Nephron progenitor cell (in vitro differentiated cells): ENCODE results near the gene IGFBP4.

Experiments used
- DNase-seq: peaks from one replicate; pipeline ENCODE4 v3.0.0; 2021
- H3K27ac Mint-ChIP-seq: 2 replicates; pipeline ENCODE4 v1.8.0; 2021; ENCODE audit warnings: mild to moderate bottlenecking, moderate library complexity, mixed read lengths
- H3K27me3 Mint-ChIP-seq: 2 replicates; pipeline ENCODE4 v1.8.0; 2021; ENCODE audit warnings: mild to moderate bottlenecking, low read depth, mixed read lengths; ENCODE audit not compliant: poor library complexity
- H3K36me3 Mint-ChIP-seq: 2 replicates; pipeline ENCODE4 v1.8.0; 2021; ENCODE audit warnings: low read depth, mixed read lengths
- H3K4me1 Mint-ChIP-seq: 2 replicates; pipeline ENCODE4 v1.8.0; 2021; ENCODE audit warnings: mixed read lengths
- H3K4me3 Mint-ChIP-seq: 2 replicates; pipeline ENCODE4 v1.8.0; 2021; ENCODE audit warnings: mild to moderate bottlenecking, moderate library complexity, mixed read lengths
- H3K9me3 Mint-ChIP-seq: 2 replicates; pipeline ENCODE4 v1.8.0; 2021; ENCODE audit warnings: mild to moderate bottlenecking, moderate library complexity, mixed read lengths
- CTCF ChIP-seq: fragments of 200-600 bp; sonication (generic); IDR thresholded peaks from 2 replicates; pipeline ENCODE4 v1.5.0; 2021; ENCODE audit warnings: antibody characterized with exemption

Gene IGFBP4

GRCh38 chr17:40473573-40474365 lies 30.5 kb downstream of the IGFBP4 start:
- Mint-ChIP-seq H3K36me3 (peaks cover 19% of the 10 kb centered on the region), H3K4me3 (no peak overlapping the region), H3K27me3 (peaks cover 3% of the 10 kb centered on the region), H3K9me3 (peaks cover 23% of the 10 kb centered on the region), H3K4me1 (peaks cover 50% of the 10 kb centered on the region), H3K27ac (no peak overlapping the region)
- no peak for TF ChIP-seq CTCF
- no peak for DNase-seq

GRCh38 chr17:40474419-40475002 lies 31.3 kb downstream of the IGFBP4 start:
- H3K36me3 Mint-ChIP-seq, result peaks cover 19% of the 10 kb centered on the region
- peaks cover 3% of the 10 kb centered on the region for H3K27me3 Mint-ChIP-seq
- H3K27ac Mint-ChIP-seq, result peak overlapping the region; percentile 79

DNA sequence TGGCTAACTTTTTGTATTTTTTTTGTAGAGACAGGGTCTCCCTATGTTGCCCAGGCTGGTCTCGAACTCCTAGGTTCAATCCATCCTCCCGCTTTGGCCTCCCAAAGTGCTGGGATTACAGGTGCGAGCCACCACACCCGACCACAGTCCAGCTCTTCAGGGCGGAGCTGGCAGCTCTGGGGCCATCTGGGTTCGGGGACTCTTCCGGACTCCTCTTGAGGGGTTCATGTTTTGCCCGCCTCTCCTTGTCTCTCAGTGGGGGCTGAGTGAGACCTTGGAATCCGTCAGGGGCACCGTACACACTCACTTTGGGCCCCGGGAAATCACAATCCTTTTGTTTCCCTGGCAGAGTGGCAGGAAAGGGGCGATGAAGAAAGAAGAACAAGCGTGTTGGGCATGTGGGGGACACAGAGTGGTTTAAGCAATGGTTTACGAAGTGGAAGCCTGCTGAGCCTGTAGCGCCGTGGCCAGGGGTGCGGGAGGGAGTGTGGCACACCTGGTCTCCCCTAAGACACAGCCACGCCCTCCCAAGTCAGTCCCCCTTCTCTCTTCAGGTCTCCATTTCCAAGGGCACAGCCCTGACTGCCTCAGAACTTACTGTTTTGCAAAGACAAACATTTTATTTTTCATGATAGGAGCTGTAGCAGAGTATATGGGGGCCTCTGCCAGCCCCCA lies 32.1 kb downstream of the IGFBP4 start:
- Mint-ChIP-seq H3K4me1 (peaks cover 54% of the 10 kb centered on the region), H3K36me3 (peaks cover 19% of the 10 kb centered on the region), H3K27ac (no peak overlapping the region), H3K27me3 (peaks cover 3% of the 10 kb centered on the region), H3K9me3 (peaks cover 23% of the 10 kb centered on the region), H3K4me3 (no peak overlapping the region)
- no peak for TF ChIP-seq CTCF
- no peak for DNase-seq

More at GRCh38 chr17:40474419-40475002, 31.3 kb downstream of the IGFBP4 start:
- peaks cover 23% of the 10 kb centered on the region for H3K9me3 Mint-ChIP-seq
- no peak for TF ChIP-seq CTCF
- H3K4me3 Mint-ChIP-seq, result no peak overlapping the region
- peaks cover 50% of the 10 kb centered on the region for H3K4me1 Mint-ChIP-seq
- DNase-seq, result peak; percentile 30

- peaks cover 7% of the 10 kb centered on the region for H3K9me3 Mint-ChIP-seq
- no peak overlapping the region for H3K27ac Mint-ChIP-seq
- no peak for TF ChIP-seq CTCF
- DNase-seq, result no peak
- H3K27me3 Mint-ChIP-seq, result peaks cover 3% of the 10 kb centered on the region
- no peak overlapping the region for H3K4me3 Mint-ChIP-seq
- peaks cover 58% of the 10 kb centered on the region for H3K4me1 Mint-ChIP-seq
- peaks cover 7% of the 10 kb centered on the region for H3K36me3 Mint-ChIP-seq
Measured at GRCh38 chr17:40477796-40478195, 34.5 kb downstream of the IGFBP4 start.

- Mint-ChIP-seq H3K27ac (no peak overlapping the region), H3K4me3 (no peak overlapping the region), H3K36me3 (no peaks in the 10 kb centered on the region), H3K9me3 (peaks cover under 1% of the 10 kb centered on the region), H3K4me1 (peaks cover 54% of the 10 kb centered on the region), H3K27me3 (peaks cover 3% of the 10 kb centered on the region)
- TF ChIP-seq CTCF, result no peak
- no peak for DNase-seq
Measured at GRCh38 chr17:40478486-40478885, 35.2 kb downstream of the IGFBP4 start.
